ENCODE measurements around the gene CATSPERZ.

The CATSPERZ gene

DNA sequence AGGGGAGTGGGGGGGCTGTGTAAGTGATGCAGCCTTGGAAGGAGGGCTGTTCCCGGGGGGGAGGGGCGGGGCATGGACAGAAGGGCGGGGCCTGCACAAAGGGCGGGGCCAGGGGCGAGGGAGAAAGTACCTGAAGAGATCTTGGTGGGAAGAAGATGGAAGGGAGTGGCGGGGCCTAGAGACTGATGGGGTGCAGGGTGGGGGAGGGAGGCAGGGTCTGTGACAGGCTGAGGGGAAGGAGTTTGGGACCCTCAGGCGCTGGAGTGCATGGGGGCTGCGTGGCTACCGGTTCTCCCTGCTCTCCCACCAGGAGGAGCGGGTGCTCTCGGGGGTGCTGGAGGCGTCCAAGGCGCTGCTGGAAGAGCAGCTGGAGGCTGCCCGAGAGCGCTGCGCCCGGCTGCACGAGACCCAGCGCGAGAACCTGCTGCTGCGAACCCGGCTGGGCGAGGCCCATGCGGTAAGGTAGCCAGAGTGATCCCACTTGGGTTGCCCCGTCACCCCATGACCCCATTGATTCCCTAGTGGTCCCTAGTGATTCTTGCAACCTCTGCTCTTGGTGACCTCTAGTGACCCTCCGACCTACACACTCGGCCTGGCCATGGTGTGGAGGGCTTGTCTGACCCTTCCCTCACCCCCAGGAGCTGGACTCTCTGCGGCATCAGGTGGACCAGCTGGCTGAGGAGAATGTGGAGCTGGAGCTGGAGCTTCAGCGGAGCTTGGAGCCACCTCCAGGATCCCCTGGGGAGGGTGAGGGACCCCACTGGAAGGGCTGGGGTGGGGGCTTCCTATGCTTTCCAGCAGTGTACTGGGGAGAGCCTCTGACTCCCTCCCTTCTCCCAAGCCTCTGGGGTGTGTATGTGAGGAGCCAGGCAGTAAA is 42.9 kb downstream of the CATSPERZ start:
- no peak for DNase-seq (ENCODE audit: low spot score)

DNA sequence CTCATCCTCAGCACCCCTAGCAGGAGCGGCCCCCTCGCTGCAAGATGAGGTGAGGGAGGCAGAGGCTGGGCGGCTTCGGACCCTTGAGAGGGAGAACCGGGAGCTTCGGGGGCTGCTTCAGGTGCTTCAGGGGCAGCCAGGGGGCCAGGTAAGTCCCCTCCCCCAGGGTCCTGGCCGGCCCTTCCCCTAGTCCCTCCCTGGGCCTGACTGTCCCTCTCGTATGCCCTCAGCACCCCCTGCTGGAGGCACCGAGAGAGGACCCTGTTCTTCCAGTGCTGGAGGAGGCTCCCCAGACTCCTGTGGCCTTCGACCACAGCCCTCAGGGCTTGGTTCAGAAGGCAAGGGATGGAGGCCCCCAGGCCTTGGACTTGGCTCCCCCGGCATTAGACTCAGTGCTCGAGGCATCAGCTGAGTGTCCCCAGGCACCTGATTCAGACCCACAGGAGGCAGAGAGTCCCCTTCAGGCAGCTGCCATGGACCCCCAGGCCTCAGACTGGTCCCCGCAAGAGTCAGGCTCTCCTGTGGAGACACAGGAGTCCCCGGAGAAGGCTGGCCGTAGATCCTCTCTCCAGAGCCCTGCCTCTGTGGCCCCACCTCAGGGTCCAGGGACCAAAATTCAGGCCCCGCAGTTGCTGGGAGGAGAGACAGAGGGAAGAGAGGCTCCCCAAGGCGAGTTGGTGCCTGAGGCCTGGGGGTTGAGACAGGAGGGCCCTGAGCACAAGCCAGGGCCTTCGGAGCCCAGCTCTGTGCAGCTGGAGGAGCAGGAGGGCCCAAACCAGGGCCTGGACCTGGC is 43.8 kb downstream of the CATSPERZ start:
- DNase-seq (ENCODE audit: low spot score) = peak; percentile 63

DNA sequence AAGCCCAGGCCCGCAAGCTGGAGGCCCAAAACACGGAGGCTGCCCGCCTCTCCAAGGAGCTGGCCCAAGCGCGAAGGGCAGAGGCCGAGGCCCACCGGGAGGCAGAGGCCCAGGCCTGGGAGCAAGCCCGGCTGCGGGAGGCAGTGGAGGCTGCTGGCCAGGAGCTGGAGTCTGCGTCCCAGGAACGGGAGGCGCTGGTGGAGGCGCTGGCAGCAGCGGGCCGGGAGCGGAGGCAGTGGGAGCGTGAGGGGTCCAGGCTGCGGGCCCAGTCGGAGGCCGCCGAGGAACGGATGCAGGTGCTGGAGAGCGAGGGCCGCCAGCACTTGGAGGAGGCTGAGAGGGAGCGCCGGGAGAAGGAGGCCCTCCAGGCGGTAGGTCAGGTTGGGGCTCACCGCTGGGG is 44.6 kb downstream of the CATSPERZ start:
- DNase-seq (ENCODE audit: low spot score) = no peak

DNA sequence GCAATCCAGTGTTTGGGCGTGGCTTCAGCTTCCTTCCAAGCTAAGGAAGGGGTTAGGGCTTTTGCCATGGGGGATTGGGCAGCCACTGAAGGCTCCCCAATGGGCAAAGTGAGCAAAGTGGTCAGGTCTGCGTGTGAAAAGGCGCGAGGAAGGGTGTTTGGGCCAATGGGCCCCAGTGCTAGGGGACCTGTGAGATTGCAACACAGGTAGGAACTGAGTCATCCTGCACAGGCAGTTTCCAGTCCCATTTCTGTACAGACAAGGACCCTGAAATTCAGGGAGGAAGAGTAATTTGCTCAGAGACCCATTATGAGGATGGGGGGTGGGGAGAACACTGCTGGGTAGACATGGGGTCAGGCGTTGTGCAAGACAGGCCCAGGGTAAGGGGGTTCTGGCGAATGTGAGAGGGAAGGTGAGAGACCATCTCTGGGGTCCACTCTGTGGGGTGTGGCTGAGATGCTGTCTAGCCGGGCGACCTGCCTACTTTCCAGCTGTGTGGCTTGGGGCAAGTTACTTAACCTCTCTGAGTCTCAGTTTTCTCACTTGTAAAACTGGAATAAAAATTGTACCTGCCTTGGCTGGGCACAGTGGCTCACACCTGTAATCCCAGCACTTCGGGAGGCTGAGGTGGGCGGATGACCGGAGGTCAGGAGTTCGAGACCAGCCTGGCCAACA is 47.2 kb downstream of the CATSPERZ start:
- DNase-seq (ENCODE audit: low spot score) = no peak

DNA sequence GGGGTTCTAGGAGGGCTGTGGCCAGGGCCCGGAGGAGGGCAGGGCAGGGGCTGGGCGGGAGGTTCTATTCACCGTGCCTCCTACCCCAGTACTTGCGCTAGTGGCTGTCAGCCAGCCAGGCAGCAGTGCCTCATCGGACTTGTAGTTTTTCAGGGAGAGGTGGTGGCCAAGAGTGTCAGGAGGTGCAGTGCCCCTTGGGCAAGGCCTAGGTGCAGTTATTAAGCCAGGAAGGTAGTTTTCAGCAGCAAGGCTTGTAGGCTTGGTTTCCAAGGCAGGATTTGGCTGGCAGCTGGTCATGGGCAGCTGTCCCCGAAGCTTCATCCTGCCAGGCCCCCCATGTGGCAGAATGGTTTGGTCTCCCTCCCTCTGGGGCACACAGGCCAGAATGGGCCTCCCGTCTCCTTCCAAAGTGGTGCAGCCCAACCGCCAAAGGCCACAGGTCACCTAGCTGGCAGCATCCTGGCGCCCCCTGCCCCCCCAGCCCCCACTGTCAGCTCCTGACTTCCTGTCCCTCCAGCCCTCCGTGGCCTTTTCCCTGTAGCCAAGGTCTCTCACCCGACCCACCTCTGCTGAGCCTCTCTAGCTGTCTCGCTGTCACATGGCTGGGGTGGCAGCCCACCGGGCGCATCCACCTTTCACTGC is 48.3 kb downstream of the CATSPERZ start:
- DNase-seq (ENCODE audit: low spot score) = no peak

DNA sequence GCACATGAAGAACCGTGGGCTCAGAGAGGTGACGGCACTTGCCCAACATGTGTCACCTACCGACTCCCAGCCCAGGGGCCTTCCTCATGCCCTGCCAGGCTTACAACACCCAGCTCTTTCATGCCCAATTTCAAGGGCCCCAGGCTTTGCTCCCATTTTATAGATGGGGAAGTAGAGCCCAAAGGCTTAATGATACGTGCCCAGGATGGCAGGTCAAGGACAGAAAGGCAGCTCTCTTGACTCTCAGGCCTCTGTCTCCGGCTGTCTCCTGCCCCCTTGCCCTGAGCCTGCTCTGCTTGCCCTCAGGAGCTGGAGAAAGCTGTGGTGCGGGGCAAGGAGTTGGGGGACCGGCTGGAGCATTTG is 48.8 kb downstream of the CATSPERZ start:
- no peak for DNase-seq (ENCODE audit: low spot score)

DNA sequence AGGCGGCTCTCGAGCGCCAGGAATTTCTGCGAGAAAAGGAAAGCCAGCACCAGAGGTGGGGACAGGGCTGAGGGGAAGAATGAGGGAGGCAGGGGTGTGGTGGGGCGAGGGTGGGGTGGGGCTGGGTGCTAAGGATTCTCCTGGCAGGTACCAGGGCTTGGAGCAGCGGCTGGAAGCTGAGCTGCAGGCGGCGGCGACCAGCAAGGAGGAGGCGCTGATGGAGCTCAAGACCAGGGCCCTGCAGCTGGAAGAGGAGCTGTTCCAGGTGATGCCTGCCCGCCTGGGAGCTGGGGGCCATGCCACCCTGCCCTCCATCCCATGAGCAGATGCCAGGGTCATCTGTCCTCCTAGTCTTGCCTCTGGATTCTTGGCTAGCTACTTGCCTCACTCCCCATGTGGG is 49.2 kb downstream of the CATSPERZ start:
- no peak for DNase-seq (ENCODE audit: low spot score)

DNA sequence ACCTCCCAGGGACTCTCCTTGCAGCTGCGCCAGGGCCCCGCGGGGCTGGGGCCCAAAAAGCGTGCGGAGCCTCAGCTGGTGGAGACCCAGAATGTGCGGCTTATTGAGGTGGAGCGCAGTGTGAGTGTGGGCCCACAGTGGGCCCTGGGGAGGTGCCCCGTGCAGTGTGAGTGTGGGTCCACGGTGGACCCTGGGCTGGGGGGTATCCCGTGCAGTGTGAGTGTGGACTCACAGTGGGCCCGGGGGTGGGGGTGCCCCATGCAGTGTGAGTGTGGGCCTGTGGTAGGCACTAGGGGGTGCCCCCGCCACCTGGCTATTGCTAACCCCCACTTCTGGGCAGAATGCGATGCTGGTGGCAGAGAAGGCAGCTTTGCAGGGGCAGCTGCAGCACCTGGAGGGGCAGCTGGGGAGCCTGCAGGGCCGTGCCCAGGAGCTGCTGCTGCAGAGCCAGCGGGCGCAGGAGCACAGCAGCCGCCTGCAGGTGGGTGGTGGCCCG is 51.0 kb downstream of the CATSPERZ start:
- DNase-seq (ENCODE audit: low spot score) = no peak

DNA sequence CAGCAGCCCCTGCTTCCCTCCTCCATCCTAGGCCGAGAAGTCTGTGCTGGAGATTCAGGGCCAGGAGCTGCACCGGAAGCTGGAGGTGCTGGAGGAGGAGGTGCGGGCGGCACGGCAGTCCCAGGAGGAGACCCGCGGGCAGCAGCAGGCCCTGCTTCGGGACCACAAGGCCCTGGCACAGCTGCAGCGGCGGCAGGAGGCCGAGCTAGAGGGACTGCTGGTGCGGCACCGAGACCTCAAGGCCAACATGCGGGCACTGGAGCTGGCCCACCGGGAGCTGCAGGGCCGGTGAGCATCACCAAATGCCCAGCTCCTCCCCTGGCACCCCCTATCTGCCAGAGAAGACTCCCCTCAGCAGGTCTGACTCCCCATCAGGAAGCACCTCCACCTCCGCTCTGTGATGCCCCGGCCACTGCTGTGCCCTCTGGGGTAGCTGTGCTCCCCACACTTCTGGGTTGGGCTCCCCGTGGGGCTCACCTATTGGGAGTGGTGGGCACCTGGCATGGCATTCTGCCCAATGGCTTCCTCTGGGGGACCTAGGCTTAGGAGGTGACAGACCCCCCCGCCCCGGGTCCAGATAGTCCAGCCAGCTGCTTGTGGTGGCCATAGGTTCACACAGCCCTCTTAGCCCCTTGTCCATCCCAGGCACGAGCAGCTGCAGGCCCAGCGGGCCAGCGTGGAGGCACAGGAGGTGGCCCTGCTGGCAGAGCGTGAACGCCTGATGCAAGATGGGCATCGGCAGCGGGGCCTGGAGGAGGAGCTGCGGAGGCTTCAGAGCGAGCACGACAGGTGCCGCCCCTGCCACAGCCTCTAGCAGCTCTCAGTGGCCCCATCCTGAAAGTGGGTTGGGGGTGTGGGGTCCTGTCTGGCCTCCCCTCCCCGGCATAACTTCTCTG is 52.2 kb downstream of the CATSPERZ start:
- no peak for DNase-seq (ENCODE audit: low spot score)

DNA sequence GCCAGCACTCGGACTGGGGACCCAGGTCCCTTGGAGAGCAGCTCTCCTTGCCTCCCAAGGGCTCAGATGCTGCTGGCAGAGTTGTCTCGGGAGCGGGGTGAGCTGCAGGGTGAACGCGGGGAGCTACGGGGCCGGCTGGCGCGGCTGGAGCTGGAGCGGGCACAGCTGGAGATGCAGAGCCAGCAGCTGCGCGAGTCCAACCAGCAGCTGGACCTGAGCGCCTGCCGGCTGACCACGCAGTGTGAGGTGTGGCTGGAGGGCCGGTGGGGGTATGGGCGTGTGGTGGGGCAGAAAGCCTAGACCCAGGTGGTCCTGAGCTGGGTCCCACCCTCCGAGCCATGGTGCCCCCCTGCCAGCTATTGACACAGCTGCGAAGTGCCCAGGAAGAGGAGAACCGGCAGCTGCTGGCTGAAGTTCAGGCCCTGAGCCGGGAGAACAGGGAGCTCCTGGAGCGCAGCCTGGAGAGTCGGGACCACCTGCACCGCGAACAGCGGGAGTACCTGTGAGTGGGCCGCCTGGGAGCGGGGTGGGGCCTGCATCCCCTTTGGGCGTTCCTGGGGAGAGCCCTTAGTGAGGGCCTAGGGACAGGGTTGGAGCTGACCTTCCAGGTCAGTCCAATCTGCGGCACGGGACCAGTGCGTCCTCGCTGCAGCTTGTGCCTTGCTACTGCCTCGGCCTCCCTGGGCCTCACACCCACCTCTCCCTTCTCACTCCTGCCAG is 53.0 kb downstream of the CATSPERZ start:
- DNase-seq (ENCODE audit: low spot score) = no peak

DNA sequence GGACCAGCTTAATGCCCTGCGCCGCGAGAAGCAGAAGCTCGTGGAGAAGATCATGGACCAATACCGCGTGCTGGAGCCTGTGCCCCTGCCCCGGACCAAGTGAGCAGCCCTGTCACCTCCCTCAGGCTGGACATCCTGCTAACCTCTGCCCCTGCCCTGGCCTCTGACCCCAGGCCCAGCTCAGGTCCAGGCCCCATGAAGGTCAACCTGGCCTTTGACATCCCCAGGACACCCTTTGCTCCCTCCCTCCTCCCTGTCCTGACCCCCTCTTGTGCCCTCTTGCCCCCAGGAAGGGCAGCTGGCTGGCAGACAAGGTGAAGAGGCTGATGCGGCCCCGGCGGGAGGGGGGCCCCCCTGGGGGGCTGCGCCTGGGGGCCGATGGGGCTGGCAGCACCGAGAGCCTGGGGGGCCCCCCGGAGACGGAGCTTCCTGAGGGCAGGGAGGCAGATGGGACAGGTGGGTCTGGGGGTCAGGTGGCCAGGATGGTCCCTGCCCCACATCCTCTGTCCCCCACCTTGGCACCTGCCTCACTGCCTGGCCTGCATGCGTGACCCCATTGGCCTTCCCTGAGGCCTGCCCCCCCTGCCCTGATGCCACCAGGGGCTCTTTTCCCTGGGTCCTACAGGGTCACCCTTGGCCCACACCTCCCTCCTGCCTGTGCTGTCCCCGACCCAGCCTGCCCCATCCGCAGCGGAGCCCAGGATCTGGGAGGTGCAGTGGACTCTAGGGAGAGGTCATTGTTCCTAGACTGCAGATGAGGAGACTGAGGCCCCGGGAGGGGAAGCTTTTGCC is 53.8 kb downstream of the CATSPERZ start:
- DNase-seq (ENCODE audit: low spot score) = no peak
